Measurements from ENCODE around the gene TAAR5.
"Not testable (repeated sequence)": the region's sequence is repeated elsewhere in the genome, so short reads cannot be mapped to it uniquely, and the experiment has no call there.

TAAR5 gene

GRCh38 chr6:132570221-132570777 lies 19.2 kb downstream of the TAAR5 start, which contains the start of gene TAAR6:
Gene TAAR6 (plus strand): TSS chr6:132570322. CDS start chr6:132570322, 0 bp downstream.
- no peak for DNase-seq (ENCODE audit: low read depth)

DNA sequence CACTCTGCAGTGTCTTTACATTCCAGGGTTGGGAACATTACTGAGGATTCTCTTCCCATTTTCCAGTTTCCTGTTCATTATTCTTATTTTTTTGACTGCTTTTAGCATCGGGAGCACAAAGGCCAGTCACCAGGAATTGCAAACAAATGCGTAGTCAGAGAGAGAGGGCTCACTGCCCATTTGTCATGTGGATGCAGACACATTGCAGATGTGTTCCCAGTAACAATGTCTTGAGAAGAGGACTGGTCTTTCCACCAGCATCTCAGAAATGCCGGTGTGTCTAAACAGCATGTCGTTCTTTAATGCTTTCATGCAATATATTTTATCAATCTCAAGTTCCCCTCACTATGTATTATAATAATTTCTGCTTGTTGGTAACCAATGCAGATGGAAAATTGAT lies 20.4 kb downstream of the TAAR5 start:
- no peak for DNase-seq (ENCODE audit: low read depth)

- DNase-seq (ENCODE audit: low read depth) = no peak
Measured at GRCh38 chr6:132568611-132569010, 20.9 kb downstream of the TAAR5 start.

- DNase-seq (ENCODE audit: low read depth) = no peak
Measured at GRCh38 chr6:132567566-132567965, 22.0 kb downstream of the TAAR5 start.

- no peak for DNase-seq (ENCODE audit: low read depth)
Measured at GRCh38 chr6:132566404-132566803, 23.1 kb downstream of the TAAR5 start.

DNA sequence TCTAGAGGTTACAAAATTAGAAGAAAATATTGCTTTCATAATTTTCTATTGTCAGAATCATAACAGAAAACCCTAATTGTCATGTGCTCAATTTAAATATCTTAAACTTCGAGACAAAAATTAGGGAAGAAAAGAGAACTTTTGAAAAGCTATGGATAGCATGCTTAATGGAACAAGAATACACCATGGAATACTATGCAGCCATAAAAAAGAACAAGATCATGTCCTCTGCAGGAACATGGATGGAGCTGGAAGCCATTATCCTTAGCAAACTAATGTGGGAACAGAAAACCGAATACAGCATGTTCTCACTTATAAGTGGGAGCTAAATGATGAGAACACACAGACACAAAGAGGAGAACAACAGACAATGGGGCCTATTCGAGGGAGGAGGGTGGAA lies 29.5 kb downstream of the TAAR5 start:
- DNase-seq (ENCODE audit: low read depth) = not testable (repeated sequence)

DNA sequence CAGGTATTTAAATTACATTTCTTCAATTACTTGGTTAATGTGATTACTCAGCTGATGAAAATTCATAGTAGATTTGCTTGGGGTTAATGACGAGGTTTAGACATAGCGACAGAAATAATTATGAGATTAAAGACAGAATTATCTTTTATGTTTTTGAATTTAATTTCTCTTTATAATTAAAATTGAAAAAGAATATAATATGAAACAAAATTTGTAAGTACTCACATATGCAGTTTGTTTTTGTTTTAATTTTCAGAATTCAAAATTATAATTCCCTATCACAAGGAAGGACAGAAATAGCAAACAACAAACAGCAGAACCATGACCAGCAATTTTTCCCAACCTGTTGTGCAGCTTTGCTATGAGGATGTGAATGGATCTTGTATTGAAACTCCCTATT lies 37.2 kb downstream of the TAAR5 start, which contains the start of gene TAAR8:
TAAR8 (plus strand) TSS at position 301 of the 400 bp plus-strand sequence; CDS start at position 322, 21 bp downstream.
- no peak for DNase-seq (ENCODE audit: low read depth)

GRCh38 chr6:132551214-132551613 lies 38.3 kb downstream of the TAAR5 start:
- DNase-seq (ENCODE audit: low read depth) = no peak

DNA sequence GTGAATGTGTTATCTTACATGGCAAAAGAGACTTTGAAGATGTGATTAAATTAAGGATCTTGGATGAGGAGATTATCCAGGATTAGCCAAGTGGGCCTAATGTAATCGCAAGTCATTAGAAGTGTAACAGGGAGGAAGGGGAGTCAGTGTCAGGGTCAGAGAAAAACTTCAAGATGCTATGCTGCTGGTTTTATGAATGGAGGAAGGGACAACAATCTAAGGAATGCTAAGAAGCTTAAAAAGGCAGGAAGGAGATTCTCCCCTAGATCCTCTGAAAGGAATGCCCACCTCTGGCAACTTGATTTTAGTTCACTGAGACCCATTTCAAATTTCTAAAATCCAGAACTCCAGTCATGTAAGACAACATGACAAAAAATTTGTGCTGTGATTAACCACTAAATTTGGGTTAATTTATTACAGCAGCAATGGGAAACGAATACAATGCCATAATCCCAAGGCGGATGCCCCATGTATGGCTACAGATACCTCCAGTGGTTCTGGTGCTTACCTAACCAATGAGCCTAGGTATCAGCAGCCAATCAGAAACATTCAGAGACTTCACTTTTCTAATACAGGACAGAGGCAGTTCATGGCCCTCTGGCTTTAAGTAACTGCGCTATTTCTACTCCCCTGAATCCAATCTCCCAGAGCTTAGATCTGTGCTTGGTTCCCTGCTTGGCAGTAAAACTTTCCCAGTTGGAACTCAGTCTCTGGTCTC lies 40.6 kb downstream of the TAAR5 start:
- DNase-seq (ENCODE audit: low read depth) = no peak

GRCh38 chr6:132544826-132545225 lies 44.7 kb downstream of the TAAR5 start:
- no peak for DNase-seq (ENCODE audit: low read depth)

All from stimulated activated CD8-positive, alpha-beta memory T cell treated with anti-CD3 and anti-CD28 coated beads, Interleukin-12 subunit alpha, Interleukin-12 subunit beta, amount 100 ng/mL, for 1 hour (primary cell).